Measurements from ENCODE around the gene ADD3.

DNA sequence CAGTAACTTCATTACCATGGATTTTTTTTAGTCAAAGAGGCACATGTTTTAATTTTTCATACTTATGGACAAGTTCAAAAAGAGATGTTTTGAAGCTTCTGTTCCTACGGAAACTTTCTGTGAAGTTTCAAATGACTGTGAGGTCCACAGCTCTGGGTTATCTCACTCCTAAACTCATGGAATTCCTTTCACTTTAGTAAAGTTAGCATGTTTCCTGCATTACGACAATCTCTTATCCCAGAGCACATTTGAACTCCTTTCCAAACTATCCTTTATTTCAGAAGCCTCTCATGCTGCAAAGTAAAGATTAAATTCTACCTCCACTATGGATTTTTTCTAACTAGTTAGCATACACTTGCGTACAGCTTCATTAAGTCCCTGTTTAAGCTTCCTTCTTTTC lies 15.3 kb upstream of the ADD3 start:
- TF ChIP-seq, protein P1, sequence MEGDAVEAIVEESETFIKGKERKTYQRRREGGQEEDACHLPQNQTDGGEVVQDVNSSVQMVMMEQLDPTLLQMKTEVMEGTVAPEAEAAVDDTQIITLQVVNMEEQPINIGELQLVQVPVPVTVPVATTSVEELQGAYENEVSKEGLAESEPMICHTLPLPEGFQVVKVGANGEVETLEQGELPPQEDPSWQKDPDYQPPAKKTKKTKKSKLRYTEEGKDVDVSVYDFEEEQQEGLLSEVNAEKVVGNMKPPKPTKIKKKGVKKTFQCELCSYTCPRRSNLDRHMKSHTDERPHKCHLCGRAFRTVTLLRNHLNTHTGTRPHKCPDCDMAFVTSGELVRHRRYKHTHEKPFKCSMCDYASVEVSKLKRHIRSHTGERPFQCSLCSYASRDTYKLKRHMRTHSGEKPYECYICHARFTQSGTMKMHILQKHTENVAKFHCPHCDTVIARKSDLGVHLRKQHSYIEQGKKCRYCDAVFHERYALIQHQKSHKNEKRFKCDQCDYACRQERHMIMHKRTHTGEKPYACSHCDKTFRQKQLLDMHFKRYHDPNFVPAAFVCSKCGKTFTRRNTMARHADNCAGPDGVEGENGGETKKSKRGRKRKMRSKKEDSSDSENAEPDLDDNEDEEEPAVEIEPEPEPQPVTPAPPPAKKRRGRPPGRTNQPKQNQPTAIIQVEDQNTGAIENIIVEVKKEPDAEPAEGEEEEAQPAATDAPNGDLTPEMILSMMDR (IDR thresholded peaks at IDR 0.05), result no peak
- TF ChIP-seq POLR2A (IDR thresholded peaks at IDR 0.05), result no peak

All from body of pancreas (tissue), 4 donors.